GM23338 (cell line): ENCODE data around the gene ZFP36L1. TPM values are rescaled to one million over a fixed set of nuclear protein-coding genes. Genes with fewer than 3 reads are reported as not detected.

Source experiments
- ATAC-seq: fragments of 200-7000 bp; cut with Tn5 transposase; 3 replicates; pipeline ENCODE4 v1.9.1; 2020
- DNase-seq: peaks from one replicate; pipeline ENCODE4 v3.0.0-alpha.2; 2015; ENCODE audit warnings: low spot score
- H2AFZ ChIP-seq: fragments of 200-600 bp; sonication (generic); 2 replicates; pipeline ENCODE4 v1.8.0; 2016; ENCODE audit warnings: antibody characterized with exemption, mild to moderate bottlenecking, moderate library complexity
- H3F3A ChIP-seq: fragments of 200-600 bp; sonication (generic); replicated peaks from 2 replicates; pipeline ENCODE4 v1.8.0; 2017; ENCODE audit warnings: antibody characterized with exemption, mixed run types, low read depth
- H3K27ac ChIP-seq: fragments of 200-600 bp; sonication (generic); 2 replicates; pipeline ENCODE4 v1.6.1; 2016; ENCODE audit warnings: low read depth
- H3K27me3 ChIP-seq: fragments of 200-600 bp; sonication (generic); 2 replicates; pipeline ENCODE4 v1.8.0; 2016; ENCODE audit warnings: mild to moderate bottlenecking, mixed run types, moderate library complexity; ENCODE audit not compliant: insufficient read depth
- H3K36me3 ChIP-seq: fragments of 200-600 bp; sonication (generic); 2 replicates; pipeline ENCODE4 v1.8.0; 2016; ENCODE audit warnings: mild to moderate bottlenecking; ENCODE audit not compliant: insufficient read depth
- H3K4me1 ChIP-seq: fragments of 200-600 bp; sonication (generic); 2 replicates; pipeline ENCODE4 v1.8.0; 2016; ENCODE audit warnings: mild to moderate bottlenecking, moderate library complexity; ENCODE audit not compliant: insufficient read depth
- H3K4me2 ChIP-seq: fragments of 200-600 bp; sonication (generic); 2 replicates; pipeline ENCODE4 v1.7.1; 2017; ENCODE audit warnings: mixed run types
- H3K4me3 ChIP-seq: fragments of 200-600 bp; sonication (generic); 2 replicates; pipeline ENCODE4 v1.6.1; 2016; ENCODE audit warnings: mixed run types
- H3K79me2 ChIP-seq: fragments of 200-600 bp; sonication (generic); replicated peaks from 2 replicates; pipeline ENCODE4 v1.8.0; 2017; ENCODE audit warnings: mild to moderate bottlenecking; ENCODE audit not compliant: insufficient read depth
- H3K9me2 ChIP-seq: fragments of 200-600 bp; sonication (generic); 2 replicates; pipeline ENCODE4 v1.8.0; 2017; ENCODE audit not compliant: insufficient read depth
- H4K20me1 ChIP-seq: fragments of 200-600 bp; sonication (generic); replicated peaks from 2 replicates; pipeline ENCODE4 v1.8.0; 2017; ENCODE audit warnings: mild to moderate bottlenecking; ENCODE audit not compliant: insufficient read depth
- H3K27ac Mint-ChIP-seq: 2 replicates; pipeline ENCODE4 v1.8.0; 2020; ENCODE audit warnings: inconsistent platforms, mild to moderate bottlenecking, moderate library complexity, mixed read lengths
- H3K27me3 Mint-ChIP-seq: 3 replicates; pipeline ENCODE4 v1.8.0; 2022; ENCODE audit warnings: low read depth, mild to moderate bottlenecking, moderate library complexity, mixed read lengths, inconsistent platforms; ENCODE audit not compliant: insufficient read depth, poor library complexity
- H3K36me3 Mint-ChIP-seq: 3 replicates; pipeline ENCODE4 v1.8.0; 2021; ENCODE audit warnings: low read depth, mild to moderate bottlenecking, inconsistent platforms, moderate library complexity, mixed read lengths
- H3K4me1 Mint-ChIP-seq: 3 replicates; pipeline ENCODE4 v1.8.0; 2020; ENCODE audit warnings: mild to moderate bottlenecking, inconsistent platforms, mixed read lengths
- H3K4me3 Mint-ChIP-seq: 3 replicates; pipeline ENCODE4 v1.8.0; 2021; ENCODE audit warnings: moderate library complexity, mild to moderate bottlenecking, inconsistent platforms, mixed read lengths
- H3K9me3 Mint-ChIP-seq: 3 replicates; pipeline ENCODE4 v1.8.0; 2020; ENCODE audit warnings: moderate library complexity, mild to moderate bottlenecking, inconsistent platforms, mixed read lengths
- EZH2 ChIP-seq: fragments of 200-600 bp; sonication (generic); IDR thresholded peaks from one replicate; pipeline ENCODE4 v1.8.0; 2017; ENCODE audit warnings: antibody characterized with exemption, mild to moderate bottlenecking, low read depth; ENCODE audit not compliant: unreplicated experiment
- EZH2phosphoT487 ChIP-seq: fragments of 200-600 bp; sonication (generic); IDR thresholded peaks from one replicate; pipeline ENCODE4 v1.8.1; 2018; ENCODE audit warnings: antibody characterized with exemption; ENCODE audit not compliant: unreplicated experiment
- JUNB ChIP-seq: IDR thresholded peaks from one replicate; pipeline ENCODE4 v1.6.1; 2016; ENCODE audit warnings: antibody characterized with exemption; ENCODE audit not compliant: unreplicated experiment
- NANOG ChIP-seq: IDR thresholded peaks from 2 replicates; pipeline ENCODE4 v1.6.1; 2016; ENCODE audit warnings: antibody characterized with exemption, borderline replicate concordance
- STAT1 ChIP-seq: IDR thresholded peaks from one replicate; pipeline ENCODE4 v1.6.1; 2016; ENCODE audit warnings: antibody characterized with exemption; ENCODE audit not compliant: unreplicated experiment
- ZNF114 ChIP-seq: fragments of 250-450 bp; sonication (Bioruptor Pico); IDR thresholded peaks from 2 replicates; pipeline ENCODE4 v1.5.0; 2020; ENCODE audit warnings: mild to moderate bottlenecking, moderate library complexity
- polyA plus RNA-seq: library from polyadenylated mRNA; unstranded; fragments of >200 nt; fragmentation: Nextera tagmentation; extraction: Ambion mirVana; gene quantifications from 2 replicates; pipeline ENCODE4 v1.2.1, GENCODE V29; 2016
- total RNA-seq: library from RNA; depleted of rRNA; stranded (reverse); fragments of >200 nt; shearing (Covaris generic); gene quantifications from 2 replicates; pipeline ENCODE4 v1.2.3, GENCODE V29; 2014
- TF ChIP-seq, protein P1 (sequence below): fragments of 250-450 bp; sonication (Bioruptor Pico); IDR thresholded peaks from 2 replicates; pipeline ENCODE4 v1.5.0; 2020; ENCODE audit warnings: mild to moderate bottlenecking, moderate library complexity
- TF ChIP-seq, protein P2 (sequence below): IDR thresholded peaks from one replicate; pipeline ENCODE4 v1.6.1; 2018; ENCODE audit warnings: antibody characterized with exemption; ENCODE audit not compliant: unreplicated experiment
- TF ChIP-seq, protein P3 (sequence below): IDR thresholded peaks from 2 replicates; pipeline ENCODE4 v1.6.1; 2016; ENCODE audit warnings: antibody characterized with exemption
- TF ChIP-seq, protein P4 (sequence below), 2 experiments: fragments of 200-600 bp in 1 of 2; sonication (generic) in 1 of 2; conservative IDR thresholded peaks; 2 replicates each; pipeline versions ENCODE4 v1.5.1 to v1.6.1; 2016 to 2017; ENCODE audit warnings: antibody characterized with exemption in 2 of 2, low read depth in 2 of 2, mild to moderate bottlenecking in 2 of 2, moderate library complexity in 1 of 2

ZFP36L1 gene
- total and polyA plus RNA-seq, 2 experiments from 2014 or later: 148 to 382 TPM

DNA sequence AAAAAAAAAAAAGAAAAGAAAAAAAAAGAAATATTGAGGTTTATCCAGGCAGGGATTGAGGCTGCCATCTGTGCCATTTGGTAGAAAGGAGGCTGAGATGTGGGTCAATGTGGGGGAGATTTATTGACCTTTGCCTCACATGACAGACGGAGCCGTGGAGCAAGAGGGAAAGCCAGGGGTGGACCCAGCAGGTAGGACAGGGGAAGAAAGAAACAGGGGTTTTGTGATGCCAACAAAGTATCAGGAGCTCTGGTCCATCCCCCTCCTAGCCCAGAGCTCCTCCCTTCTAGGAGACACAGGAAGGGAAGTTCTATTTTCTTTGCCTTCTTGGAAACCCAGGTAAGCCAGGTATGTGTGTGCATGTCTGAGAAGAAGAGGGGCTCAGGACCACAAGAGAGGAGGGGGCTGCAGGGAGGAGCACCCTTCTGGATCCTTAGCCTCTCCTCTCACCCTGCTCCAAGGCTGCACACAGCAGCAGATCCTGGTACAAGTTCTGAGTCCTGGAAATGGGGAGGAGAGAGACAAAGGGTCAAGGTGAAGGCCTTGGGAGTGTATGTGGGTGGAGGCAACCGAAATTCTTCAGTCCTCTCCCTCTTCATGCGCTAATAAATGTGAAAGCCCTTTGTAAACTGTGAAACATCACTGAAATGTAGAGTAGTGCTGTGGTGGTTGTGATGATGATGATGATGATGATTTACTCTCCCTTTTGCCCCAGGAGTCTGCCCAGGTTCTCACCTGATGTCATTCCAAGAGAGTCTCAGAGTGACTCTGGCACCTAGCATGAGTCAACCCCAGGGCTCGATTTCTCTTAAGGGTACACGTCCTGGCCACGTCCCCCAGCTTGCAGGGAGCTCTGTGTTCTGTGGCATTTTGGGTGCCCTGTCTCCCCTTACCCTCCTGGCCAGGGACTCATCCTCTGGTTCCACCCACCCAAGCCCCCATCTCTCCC is 26.3 kb downstream of the ZFP36L1 start:
- Mint-ChIP-seq H3K4me1 (peaks cover 16% of the 10 kb centered on the region), H3K9me3 (no peaks in the 10 kb centered on the region; the same call in 2 of the 3 replicates), H3K4me3 (no peak overlapping the region), H3K27me3 (peaks cover 10% of the 10 kb centered on the region), H3K27ac (no peak overlapping the region), H3K36me3 (no peaks in the 10 kb centered on the region; the same call in 2 of the 3 replicates)
- no peaks in the 10 kb centered on the region for H3K27me3 ChIP-seq
- no peak overlapping the region for H3K27ac ChIP-seq
- H2AFZ ChIP-seq: peak overlapping the region; percentile 52; the same call in 1 of the 2 replicates
- no peaks in the 10 kb centered on the region for H3F3A ChIP-seq
- peaks cover 7% of the 10 kb centered on the region for H3K9me2 ChIP-seq
- no peak overlapping the region for H3K4me3 ChIP-seq
- TF ChIP-seq EZH2 (no peak), JUNB (no peak), ZNF114 (no peak), EZH2phosphoT487 (no peak), STAT1 (no peak), NANOG (no peak)
- TF ChIP-seq, protein P1, sequence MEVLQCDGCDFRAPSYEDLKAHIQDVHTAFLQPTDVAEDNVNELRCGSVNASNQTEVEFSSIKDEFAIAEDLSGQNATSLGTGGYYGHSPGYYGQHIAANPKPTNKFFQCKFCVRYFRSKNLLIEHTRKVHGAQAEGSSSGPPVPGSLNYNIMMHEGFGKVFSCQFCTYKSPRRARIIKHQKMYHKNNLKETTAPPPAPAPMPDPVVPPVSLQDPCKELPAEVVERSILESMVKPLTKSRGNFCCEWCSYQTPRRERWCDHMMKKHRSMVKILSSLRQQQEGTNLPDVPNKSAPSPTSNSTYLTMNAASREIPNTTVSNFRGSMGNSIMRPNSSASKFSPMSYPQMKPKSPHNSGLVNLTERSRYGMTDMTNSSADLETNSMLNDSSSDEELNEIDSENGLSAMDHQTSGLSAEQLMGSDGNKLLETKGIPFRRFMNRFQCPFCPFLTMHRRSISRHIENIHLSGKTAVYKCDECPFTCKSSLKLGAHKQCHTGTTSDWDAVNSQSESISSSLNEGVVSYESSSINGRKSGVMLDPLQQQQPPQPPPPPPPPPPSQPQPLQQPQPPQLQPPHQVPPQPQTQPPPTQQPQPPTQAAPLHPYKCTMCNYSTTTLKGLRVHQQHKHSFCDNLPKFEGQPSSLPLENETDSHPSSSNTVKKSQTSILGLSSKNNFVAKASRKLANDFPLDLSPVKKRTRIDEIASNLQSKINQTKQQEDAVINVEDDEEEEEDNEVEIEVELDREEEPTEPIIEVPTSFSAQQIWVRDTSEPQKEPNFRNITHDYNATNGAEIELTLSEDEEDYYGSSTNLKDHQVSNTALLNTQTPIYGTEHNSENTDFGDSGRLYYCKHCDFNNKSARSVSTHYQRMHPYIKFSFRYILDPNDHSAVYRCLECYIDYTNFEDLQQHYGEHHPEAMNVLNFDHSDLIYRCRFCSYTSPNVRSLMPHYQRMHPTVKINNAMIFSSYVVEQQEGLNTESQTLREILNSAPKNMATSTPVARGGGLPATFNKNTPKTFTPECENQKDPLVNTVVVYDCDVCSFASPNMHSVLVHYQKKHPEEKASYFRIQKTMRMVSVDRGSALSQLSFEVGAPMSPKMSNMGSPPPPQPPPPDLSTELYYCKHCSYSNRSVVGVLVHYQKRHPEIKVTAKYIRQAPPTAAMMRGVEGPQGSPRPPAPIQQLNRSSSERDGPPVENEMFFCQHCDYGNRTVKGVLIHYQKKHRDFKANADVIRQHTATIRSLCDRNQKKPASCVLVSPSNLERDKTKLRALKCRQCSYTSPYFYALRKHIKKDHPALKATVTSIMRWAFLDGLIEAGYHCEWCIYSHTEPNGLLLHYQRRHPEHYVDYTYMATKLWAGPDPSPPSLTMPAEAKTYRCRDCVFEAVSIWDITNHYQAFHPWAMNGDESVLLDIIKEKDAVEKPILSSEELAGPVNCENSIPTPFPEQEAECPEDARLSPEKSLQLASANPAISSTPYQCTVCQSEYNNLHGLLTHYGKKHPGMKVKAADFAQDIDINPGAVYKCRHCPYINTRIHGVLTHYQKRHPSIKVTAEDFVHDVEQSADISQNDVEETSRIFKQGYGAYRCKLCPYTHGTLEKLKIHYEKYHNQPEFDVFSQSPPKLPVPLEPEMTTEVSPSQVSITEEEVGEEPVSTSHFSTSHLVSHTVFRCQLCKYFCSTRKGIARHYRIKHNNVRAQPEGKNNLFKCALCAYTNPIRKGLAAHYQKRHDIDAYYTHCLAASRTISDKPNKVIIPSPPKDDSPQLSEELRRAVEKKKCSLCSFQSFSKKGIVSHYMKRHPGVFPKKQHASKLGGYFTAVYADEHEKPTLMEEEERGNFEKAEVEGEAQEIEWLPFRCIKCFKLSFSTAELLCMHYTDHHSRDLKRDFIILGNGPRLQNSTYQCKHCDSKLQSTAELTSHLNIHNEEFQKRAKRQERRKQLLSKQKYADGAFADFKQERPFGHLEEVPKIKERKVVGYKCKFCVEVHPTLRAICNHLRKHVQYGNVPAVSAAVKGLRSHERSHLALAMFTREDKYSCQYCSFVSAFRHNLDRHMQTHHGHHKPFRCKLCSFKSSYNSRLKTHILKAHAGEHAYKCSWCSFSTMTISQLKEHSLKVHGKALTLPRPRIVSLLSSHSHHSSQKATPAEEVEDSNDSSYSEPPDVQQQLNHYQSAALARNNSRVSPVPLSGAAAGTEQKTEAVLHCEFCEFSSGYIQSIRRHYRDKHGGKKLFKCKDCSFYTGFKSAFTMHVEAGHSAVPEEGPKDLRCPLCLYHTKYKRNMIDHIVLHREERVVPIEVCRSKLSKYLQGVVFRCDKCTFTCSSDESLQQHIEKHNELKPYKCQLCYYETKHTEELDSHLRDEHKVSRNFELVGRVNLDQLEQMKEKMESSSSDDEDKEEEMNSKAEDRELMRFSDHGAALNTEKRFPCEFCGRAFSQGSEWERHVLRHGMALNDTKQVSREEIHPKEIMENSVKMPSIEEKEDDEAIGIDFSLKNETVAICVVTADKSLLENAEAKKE (CRISPR knock-in tag): no peak
- TF ChIP-seq, protein P2, sequence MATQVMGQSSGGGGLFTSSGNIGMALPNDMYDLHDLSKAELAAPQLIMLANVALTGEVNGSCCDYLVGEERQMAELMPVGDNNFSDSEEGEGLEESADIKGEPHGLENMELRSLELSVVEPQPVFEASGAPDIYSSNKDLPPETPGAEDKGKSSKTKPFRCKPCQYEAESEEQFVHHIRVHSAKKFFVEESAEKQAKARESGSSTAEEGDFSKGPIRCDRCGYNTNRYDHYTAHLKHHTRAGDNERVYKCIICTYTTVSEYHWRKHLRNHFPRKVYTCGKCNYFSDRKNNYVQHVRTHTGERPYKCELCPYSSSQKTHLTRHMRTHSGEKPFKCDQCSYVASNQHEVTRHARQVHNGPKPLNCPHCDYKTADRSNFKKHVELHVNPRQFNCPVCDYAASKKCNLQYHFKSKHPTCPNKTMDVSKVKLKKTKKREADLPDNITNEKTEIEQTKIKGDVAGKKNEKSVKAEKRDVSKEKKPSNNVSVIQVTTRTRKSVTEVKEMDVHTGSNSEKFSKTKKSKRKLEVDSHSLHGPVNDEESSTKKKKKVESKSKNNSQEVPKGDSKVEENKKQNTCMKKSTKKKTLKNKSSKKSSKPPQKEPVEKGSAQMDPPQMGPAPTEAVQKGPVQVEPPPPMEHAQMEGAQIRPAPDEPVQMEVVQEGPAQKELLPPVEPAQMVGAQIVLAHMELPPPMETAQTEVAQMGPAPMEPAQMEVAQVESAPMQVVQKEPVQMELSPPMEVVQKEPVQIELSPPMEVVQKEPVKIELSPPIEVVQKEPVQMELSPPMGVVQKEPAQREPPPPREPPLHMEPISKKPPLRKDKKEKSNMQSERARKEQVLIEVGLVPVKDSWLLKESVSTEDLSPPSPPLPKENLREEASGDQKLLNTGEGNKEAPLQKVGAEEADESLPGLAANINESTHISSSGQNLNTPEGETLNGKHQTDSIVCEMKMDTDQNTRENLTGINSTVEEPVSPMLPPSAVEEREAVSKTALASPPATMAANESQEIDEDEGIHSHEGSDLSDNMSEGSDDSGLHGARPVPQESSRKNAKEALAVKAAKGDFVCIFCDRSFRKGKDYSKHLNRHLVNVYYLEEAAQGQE: no peak
- TF ChIP-seq, protein P3, sequence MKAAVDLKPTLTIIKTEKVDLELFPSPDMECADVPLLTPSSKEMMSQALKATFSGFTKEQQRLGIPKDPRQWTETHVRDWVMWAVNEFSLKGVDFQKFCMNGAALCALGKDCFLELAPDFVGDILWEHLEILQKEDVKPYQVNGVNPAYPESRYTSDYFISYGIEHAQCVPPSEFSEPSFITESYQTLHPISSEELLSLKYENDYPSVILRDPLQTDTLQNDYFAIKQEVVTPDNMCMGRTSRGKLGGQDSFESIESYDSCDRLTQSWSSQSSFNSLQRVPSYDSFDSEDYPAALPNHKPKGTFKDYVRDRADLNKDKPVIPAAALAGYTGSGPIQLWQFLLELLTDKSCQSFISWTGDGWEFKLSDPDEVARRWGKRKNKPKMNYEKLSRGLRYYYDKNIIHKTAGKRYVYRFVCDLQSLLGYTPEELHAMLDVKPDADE: no peak
- TF ChIP-seq, protein P4, sequence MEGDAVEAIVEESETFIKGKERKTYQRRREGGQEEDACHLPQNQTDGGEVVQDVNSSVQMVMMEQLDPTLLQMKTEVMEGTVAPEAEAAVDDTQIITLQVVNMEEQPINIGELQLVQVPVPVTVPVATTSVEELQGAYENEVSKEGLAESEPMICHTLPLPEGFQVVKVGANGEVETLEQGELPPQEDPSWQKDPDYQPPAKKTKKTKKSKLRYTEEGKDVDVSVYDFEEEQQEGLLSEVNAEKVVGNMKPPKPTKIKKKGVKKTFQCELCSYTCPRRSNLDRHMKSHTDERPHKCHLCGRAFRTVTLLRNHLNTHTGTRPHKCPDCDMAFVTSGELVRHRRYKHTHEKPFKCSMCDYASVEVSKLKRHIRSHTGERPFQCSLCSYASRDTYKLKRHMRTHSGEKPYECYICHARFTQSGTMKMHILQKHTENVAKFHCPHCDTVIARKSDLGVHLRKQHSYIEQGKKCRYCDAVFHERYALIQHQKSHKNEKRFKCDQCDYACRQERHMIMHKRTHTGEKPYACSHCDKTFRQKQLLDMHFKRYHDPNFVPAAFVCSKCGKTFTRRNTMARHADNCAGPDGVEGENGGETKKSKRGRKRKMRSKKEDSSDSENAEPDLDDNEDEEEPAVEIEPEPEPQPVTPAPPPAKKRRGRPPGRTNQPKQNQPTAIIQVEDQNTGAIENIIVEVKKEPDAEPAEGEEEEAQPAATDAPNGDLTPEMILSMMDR (conservative IDR thresholded peaks at IDR 0.05; ENCODE audit: low read depth in 2 of 2): no peak
- H3K4me1 ChIP-seq: no peaks in the 10 kb centered on the region; the same call in 1 of the 2 replicates
- ATAC-seq (peak; percentile 34), DNase-seq (no peak)
- no peak overlapping the region for H3K4me2 ChIP-seq
- no peaks in the 10 kb centered on the region for H3K36me3 ChIP-seq
- no peaks in the 10 kb centered on the region for H3K79me2 ChIP-seq
- H4K20me1 ChIP-seq: no peaks in the 10 kb centered on the region
